Neural cell (in vitro differentiated cells): ENCODE measurements around the gene SLC25A21.

Source experiments
- EP300 ChIP-seq: fragments of 450-650 bp; conservative IDR thresholded peaks from 2 replicates; pipeline ENCODE4 v1.6.1; 2014; ENCODE audit warnings: antibody characterized with exemption, mild to moderate bottlenecking, moderate library complexity; ENCODE audit not compliant: poor library complexity, severe bottlenecking
- EZH2 ChIP-seq: fragments of 200-600, 300-800 bp; shearing (Covaris generic), sonication (generic); IDR thresholded peaks from 2 replicates; pipeline ENCODE4 v1.6.1; 2014; ENCODE audit warnings: antibody characterized with exemption, low read length, borderline replicate concordance, mild to moderate bottlenecking; ENCODE audit not compliant: insufficient read depth, poor library complexity, severe bottlenecking
- MXI1 ChIP-seq: fragments of 450-650 bp; conservative IDR thresholded peaks from 2 replicates; pipeline ENCODE4 v1.6.1; 2014; ENCODE audit warnings: antibody characterized with exemption, mild to moderate bottlenecking; ENCODE audit not compliant: poor library complexity, severe bottlenecking
- POLR2AphosphoS5 ChIP-seq: IDR thresholded peaks from 2 replicates; pipeline ENCODE4 v1.6.1; 2012
- RAD21 ChIP-seq: fragments of 450-650 bp; conservative IDR thresholded peaks from 2 replicates; pipeline ENCODE4 v1.6.1; 2014; ENCODE audit warnings: antibody characterized with exemption, mild to moderate bottlenecking, moderate library complexity
- SMC3 ChIP-seq: fragments of 450-650 bp; conservative IDR thresholded peaks from 2 replicates; pipeline ENCODE4 v1.6.1; 2014; ENCODE audit warnings: antibody characterized with exemption, mild to moderate bottlenecking, moderate library complexity; ENCODE audit not compliant: poor library complexity
- TAF1 ChIP-seq: IDR thresholded peaks from 2 replicates; pipeline ENCODE4 v1.6.1; 2012; ENCODE audit warnings: low read depth
- TF ChIP-seq, protein P1 (sequence below): fragments of 450-650 bp; IDR thresholded peaks from 2 replicates; pipeline ENCODE4 v1.5.1; 2014; ENCODE audit warnings: antibody characterized with exemption, mild to moderate bottlenecking, moderate library complexity; ENCODE audit not compliant: poor library complexity, severe bottlenecking
- TF ChIP-seq, protein P2 (sequence below): IDR thresholded peaks from 2 replicates; pipeline ENCODE4 v1.6.1; 2012; ENCODE audit warnings: borderline replicate concordance

DNA sequence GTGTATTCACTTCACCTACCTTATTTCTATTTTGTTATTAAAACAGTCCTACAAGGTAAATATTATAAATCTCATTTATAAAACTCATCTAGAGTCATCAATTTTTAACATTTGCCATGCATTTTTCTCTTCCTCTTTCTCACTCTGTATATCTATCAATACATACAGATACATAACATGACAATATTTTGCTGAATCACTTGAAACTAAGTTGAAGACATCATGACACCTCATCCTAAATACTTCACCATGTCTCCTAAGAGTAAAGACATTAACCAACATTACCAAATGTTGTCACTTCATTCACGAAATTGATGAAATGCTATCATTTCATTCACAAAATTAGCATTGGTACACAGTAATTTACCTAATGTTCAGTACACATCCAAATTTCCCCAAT is 329.0 kb downstream of the SLC25A21 start:
- no peak for TF ChIP-seq SMC3
- no peak for TF ChIP-seq EZH2
- TF ChIP-seq, protein P1, sequence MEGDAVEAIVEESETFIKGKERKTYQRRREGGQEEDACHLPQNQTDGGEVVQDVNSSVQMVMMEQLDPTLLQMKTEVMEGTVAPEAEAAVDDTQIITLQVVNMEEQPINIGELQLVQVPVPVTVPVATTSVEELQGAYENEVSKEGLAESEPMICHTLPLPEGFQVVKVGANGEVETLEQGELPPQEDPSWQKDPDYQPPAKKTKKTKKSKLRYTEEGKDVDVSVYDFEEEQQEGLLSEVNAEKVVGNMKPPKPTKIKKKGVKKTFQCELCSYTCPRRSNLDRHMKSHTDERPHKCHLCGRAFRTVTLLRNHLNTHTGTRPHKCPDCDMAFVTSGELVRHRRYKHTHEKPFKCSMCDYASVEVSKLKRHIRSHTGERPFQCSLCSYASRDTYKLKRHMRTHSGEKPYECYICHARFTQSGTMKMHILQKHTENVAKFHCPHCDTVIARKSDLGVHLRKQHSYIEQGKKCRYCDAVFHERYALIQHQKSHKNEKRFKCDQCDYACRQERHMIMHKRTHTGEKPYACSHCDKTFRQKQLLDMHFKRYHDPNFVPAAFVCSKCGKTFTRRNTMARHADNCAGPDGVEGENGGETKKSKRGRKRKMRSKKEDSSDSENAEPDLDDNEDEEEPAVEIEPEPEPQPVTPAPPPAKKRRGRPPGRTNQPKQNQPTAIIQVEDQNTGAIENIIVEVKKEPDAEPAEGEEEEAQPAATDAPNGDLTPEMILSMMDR: no peak
- TF ChIP-seq TAF1: no peak
- TF ChIP-seq RAD21: no peak
- TF ChIP-seq EP300: no peak
- TF ChIP-seq POLR2AphosphoS5: no peak
- TF ChIP-seq, protein P2, sequence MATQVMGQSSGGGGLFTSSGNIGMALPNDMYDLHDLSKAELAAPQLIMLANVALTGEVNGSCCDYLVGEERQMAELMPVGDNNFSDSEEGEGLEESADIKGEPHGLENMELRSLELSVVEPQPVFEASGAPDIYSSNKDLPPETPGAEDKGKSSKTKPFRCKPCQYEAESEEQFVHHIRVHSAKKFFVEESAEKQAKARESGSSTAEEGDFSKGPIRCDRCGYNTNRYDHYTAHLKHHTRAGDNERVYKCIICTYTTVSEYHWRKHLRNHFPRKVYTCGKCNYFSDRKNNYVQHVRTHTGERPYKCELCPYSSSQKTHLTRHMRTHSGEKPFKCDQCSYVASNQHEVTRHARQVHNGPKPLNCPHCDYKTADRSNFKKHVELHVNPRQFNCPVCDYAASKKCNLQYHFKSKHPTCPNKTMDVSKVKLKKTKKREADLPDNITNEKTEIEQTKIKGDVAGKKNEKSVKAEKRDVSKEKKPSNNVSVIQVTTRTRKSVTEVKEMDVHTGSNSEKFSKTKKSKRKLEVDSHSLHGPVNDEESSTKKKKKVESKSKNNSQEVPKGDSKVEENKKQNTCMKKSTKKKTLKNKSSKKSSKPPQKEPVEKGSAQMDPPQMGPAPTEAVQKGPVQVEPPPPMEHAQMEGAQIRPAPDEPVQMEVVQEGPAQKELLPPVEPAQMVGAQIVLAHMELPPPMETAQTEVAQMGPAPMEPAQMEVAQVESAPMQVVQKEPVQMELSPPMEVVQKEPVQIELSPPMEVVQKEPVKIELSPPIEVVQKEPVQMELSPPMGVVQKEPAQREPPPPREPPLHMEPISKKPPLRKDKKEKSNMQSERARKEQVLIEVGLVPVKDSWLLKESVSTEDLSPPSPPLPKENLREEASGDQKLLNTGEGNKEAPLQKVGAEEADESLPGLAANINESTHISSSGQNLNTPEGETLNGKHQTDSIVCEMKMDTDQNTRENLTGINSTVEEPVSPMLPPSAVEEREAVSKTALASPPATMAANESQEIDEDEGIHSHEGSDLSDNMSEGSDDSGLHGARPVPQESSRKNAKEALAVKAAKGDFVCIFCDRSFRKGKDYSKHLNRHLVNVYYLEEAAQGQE: no peak
- TF ChIP-seq MXI1: no peak
